ENCODE results near the gene KIF26B.

GRCh38 chr1:245153081-245153551, 1.7 kb upstream of the KIF26B start:
- TF ChIP-seq, protein P1, sequence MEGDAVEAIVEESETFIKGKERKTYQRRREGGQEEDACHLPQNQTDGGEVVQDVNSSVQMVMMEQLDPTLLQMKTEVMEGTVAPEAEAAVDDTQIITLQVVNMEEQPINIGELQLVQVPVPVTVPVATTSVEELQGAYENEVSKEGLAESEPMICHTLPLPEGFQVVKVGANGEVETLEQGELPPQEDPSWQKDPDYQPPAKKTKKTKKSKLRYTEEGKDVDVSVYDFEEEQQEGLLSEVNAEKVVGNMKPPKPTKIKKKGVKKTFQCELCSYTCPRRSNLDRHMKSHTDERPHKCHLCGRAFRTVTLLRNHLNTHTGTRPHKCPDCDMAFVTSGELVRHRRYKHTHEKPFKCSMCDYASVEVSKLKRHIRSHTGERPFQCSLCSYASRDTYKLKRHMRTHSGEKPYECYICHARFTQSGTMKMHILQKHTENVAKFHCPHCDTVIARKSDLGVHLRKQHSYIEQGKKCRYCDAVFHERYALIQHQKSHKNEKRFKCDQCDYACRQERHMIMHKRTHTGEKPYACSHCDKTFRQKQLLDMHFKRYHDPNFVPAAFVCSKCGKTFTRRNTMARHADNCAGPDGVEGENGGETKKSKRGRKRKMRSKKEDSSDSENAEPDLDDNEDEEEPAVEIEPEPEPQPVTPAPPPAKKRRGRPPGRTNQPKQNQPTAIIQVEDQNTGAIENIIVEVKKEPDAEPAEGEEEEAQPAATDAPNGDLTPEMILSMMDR (IDR thresholded peaks at IDR 0.05) = peak; percentile 43 to 73 (median 58)
- no peak for TF ChIP-seq POLR2A (IDR thresholded peaks at IDR 0.05)

Data from tibial nerve (tissue), 3 donors.